Upper lobe of left lung (tissue), 6 donors: ENCODE measurements around the gene CTBP2. TPM values are rescaled to one million over a fixed set of nuclear protein-coding genes. Genes with fewer than 3 reads are reported as not detected.

Experiments used
- ATAC-seq, 2 donors: fragments of 200-7000 bp; cut with Tn5 transposase; one replicate each; pipeline ENCODE4 v1.9.1; 2022; ENCODE audit warnings: mild to moderate bottlenecking in 2 of 2, moderate library complexity in 2 of 2; ENCODE audit not compliant: low FRiP score in 2 of 2
- DNase-seq, 2 donors: peaks; one replicate each; pipeline ENCODE4 v3.0.0-alpha.2; 2019 to 2020
- H3K27ac ChIP-seq, 4 donors: fragments of 200-600 bp; sonication (generic); one replicate each; pipeline ENCODE4 v1.5.1; 2016 to 2019
- H3K27me3 ChIP-seq, 4 donors: fragments of 200-600 bp; sonication (generic); one replicate each; pipeline ENCODE4 v1.5.1; 2017 to 2019
- H3K36me3 ChIP-seq, 4 donors: fragments of 200-600 bp; sonication (generic); one replicate each; pipeline ENCODE4 v1.5.1; 2016 to 2019
- H3K4me1 ChIP-seq, 4 donors: fragments of 200-600 bp; sonication (generic); one replicate each; pipeline ENCODE4 v1.5.1; 2018 to 2019
- H3K4me3 ChIP-seq, 4 donors: fragments of 200-600 bp; sonication (generic); one replicate each; pipeline ENCODE4 v1.5.1; 2017 to 2019; ENCODE audit warnings: mild to moderate bottlenecking in 2 of 4, moderate library complexity in 1 of 4
- H3K9me3 ChIP-seq, 4 donors: fragments of 200-600 bp; sonication (generic); one replicate each; pipeline ENCODE4 v1.5.1; 2018 to 2019
- EP300 ChIP-seq, 4 donors: sonication (generic); formaldehyde crosslinking; IDR thresholded peaks; one replicate each; pipeline ENCODE4 v1.5.1; 2017; ENCODE audit warnings: antibody characterized with exemption in 4 of 4, control low read depth in 2 of 4
- POLR2A ChIP-seq, 4 donors: fragments of 450-650 bp; IDR thresholded peaks; one replicate each; pipeline ENCODE4 v1.5.1; 2016 to 2017; ENCODE audit warnings: antibody characterized with exemption in 4 of 4, mild to moderate bottlenecking in 2 of 4
- POLR2AphosphoS5 ChIP-seq, 2 donors: sonication (generic); formaldehyde crosslinking; IDR thresholded peaks; one replicate each; pipeline ENCODE4 v1.5.1; 2017; ENCODE audit warnings: antibody characterized with exemption in 2 of 2
- WGBS, 2 donors: methylation state at CpG; one replicate each; pipeline ENCODE4 v1.1.5; 2017 to 2018; 5-methylcytosine and 5-hydroxymethylcytosine counted together
- total RNA-seq, 6 donors: library from RNA; depleted of rRNA in 4 of 6; stranded (reverse); fragments of >200 nt in 4 of 6; gene quantifications; one replicate each; pipeline versions ENCODE4 v1.1.0 to v1.2.1, GENCODE V29; 2016 to 2021
- TF ChIP-seq, protein P1 (sequence below), 6 experiments: fragments of 450-650 bp in 4 of 6; fragments of 200-600 bp in 2 of 6; sonication (generic) in 2 of 6; IDR thresholded peaks; one replicate each; pipeline ENCODE4 v1.5.1; 2016 to 2019; ENCODE audit warnings: antibody characterized with exemption in 6 of 6
- donor health status: DM: no; HTN: no; CAD: no; lungs with moderate emphysema.
- donor health status: DM: no; HTN: yes; CAD: no; lungs with severe emphysema.

CTBP2 gene
- total RNA-seq, 6 donors from 2014 or later: 47.1 to 82.5 (median 59.7) TPM

DNA sequence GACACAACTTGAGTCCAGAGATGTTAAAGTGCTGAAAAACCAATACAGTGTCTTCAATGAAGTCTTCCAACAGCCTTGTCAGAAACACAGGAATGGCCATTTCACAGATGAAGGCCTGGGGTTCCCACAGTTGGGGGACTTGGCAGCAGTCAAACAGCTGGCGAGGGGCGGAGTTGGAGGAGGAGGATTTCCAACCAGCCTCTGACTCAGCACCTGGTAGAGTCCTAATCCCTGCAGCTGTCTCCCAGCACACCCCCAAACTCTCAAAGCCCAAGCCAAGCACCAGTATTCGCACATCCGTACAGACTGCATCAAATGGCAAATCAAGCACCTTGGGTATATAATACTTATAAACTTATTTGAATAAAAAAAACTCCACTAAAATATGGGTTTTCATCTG is 28.0 kb downstream of the CTBP2 start:
- Histone ChIP-seq H3K27me3 (no peaks in the 10 kb centered on the region), H3K4me1 (peaks cover 28 to 38% (median 29%) of the 10 kb centered on the region in 4 donors), H3K36me3 (peaks cover 3 to 48% (median 4%) of the 10 kb centered on the region in 4 donors), H3K9me3 (no peaks in the 10 kb centered on the region), H3K27ac (no peak overlapping the region), H3K4me3 (no peak overlapping the region)
- no peak for DNase-seq
- TF ChIP-seq POLR2AphosphoS5 (IDR thresholded peaks at IDR 0.05): no peak
- TF ChIP-seq, protein P1, sequence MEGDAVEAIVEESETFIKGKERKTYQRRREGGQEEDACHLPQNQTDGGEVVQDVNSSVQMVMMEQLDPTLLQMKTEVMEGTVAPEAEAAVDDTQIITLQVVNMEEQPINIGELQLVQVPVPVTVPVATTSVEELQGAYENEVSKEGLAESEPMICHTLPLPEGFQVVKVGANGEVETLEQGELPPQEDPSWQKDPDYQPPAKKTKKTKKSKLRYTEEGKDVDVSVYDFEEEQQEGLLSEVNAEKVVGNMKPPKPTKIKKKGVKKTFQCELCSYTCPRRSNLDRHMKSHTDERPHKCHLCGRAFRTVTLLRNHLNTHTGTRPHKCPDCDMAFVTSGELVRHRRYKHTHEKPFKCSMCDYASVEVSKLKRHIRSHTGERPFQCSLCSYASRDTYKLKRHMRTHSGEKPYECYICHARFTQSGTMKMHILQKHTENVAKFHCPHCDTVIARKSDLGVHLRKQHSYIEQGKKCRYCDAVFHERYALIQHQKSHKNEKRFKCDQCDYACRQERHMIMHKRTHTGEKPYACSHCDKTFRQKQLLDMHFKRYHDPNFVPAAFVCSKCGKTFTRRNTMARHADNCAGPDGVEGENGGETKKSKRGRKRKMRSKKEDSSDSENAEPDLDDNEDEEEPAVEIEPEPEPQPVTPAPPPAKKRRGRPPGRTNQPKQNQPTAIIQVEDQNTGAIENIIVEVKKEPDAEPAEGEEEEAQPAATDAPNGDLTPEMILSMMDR (IDR thresholded peaks at IDR 0.05): no peak
- TF ChIP-seq EP300 (IDR thresholded peaks at IDR 0.05): no peak
- no peak for TF ChIP-seq POLR2A (IDR thresholded peaks at IDR 0.05)
- 97 to 100% methylated on average over 4 of the region's 4 CpGs for WGBS, 2 donors
- no peak for ATAC-seq

GRCh38 chr10:125130916-125131315 is 29.4 kb downstream of the CTBP2 start:
- ATAC-seq (no peak), DNase-seq (no peak)
- TF ChIP-seq POLR2AphosphoS5 (IDR thresholded peaks at IDR 0.05) (no peak), EP300 (IDR thresholded peaks at IDR 0.05) (no peak), POLR2A (IDR thresholded peaks at IDR 0.05) (no peak)
- TF ChIP-seq, protein P1 (IDR thresholded peaks at IDR 0.05): no peak
- 93 to 99% methylated on average over 15 of the region's 15 CpGs for WGBS, 2 donors
- Histone ChIP-seq H3K36me3 (peaks cover 3 to 41% (median 4%) of the 10 kb centered on the region in 4 donors), H3K27me3 (no peaks in the 10 kb centered on the region), H3K4me3 (no peak overlapping the region), H3K4me1 (peaks cover 17 to 30% (median 24%) of the 10 kb centered on the region in 4 donors), H3K27ac (no peak overlapping the region), H3K9me3 (no peaks in the 10 kb centered on the region)

DNA sequence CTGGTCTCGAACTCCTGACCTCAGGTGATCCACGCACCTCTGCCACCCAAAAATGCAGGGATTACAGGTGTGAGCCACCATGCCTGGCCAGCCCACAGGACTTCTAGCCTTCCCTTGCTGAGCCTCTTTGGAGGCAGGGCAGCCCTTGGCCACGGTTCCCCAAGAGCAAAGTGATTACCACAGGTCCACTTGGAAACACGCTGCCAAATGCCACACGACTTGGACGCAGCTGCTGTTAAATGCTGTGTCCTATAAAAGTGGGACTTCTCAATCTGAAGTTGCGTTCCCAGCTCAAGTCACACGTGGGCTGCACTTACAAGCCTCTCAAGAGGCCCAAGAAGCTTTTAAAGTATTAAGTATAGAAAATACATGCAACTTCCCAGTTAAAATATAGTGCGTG is 30.1 kb downstream of the CTBP2 start:
- DNase-seq (no peak), ATAC-seq (no peak)
- H3K9me3 ChIP-seq: no peaks in the 10 kb centered on the region
- TF ChIP-seq POLR2AphosphoS5 (IDR thresholded peaks at IDR 0.05) (no peak), EP300 (IDR thresholded peaks at IDR 0.05) (no peak), POLR2A (IDR thresholded peaks at IDR 0.05) (no peak)
- TF ChIP-seq, protein P1 (IDR thresholded peaks at IDR 0.05): no peak
- H3K27ac ChIP-seq: no peak overlapping the region
- H3K4me1 ChIP-seq: peaks cover 19 to 30% (median 24%) of the 10 kb centered on the region in 4 donors
- WGBS, 2 donors: 69 to 73% methylated on average over 9 of the region's 9 CpGs
- no peak overlapping the region for H3K4me3 ChIP-seq
- peaks cover 3 to 37% (median 4%) of the 10 kb centered on the region in 4 donors for H3K36me3 ChIP-seq
- H3K27me3 ChIP-seq: no peaks in the 10 kb centered on the region

- Histone ChIP-seq H3K9me3 (no peaks in the 10 kb centered on the region), H3K4me3 (no peak overlapping the region), H3K27ac (no peak overlapping the region), H3K27me3 (no peaks in the 10 kb centered on the region), H3K36me3 (peaks cover 3 to 37% (median 4%) of the 10 kb centered on the region in 4 donors), H3K4me1 (peaks cover 20 to 36% (median 28%) of the 10 kb centered on the region in 4 donors)
- TF ChIP-seq POLR2AphosphoS5 (IDR thresholded peaks at IDR 0.05) (no peak), EP300 (IDR thresholded peaks at IDR 0.05) (no peak), POLR2A (IDR thresholded peaks at IDR 0.05) (no peak)
- TF ChIP-seq, protein P1 (IDR thresholded peaks at IDR 0.05): no peak
- ATAC-seq: no peak
- 62 to 78% methylated on average over 3 of the region's 3 CpGs for WGBS, 2 donors
- no peak for DNase-seq
Observed at GRCh38 chr10:125129076-125129458, 31.3 kb downstream of the CTBP2 start.

DNA sequence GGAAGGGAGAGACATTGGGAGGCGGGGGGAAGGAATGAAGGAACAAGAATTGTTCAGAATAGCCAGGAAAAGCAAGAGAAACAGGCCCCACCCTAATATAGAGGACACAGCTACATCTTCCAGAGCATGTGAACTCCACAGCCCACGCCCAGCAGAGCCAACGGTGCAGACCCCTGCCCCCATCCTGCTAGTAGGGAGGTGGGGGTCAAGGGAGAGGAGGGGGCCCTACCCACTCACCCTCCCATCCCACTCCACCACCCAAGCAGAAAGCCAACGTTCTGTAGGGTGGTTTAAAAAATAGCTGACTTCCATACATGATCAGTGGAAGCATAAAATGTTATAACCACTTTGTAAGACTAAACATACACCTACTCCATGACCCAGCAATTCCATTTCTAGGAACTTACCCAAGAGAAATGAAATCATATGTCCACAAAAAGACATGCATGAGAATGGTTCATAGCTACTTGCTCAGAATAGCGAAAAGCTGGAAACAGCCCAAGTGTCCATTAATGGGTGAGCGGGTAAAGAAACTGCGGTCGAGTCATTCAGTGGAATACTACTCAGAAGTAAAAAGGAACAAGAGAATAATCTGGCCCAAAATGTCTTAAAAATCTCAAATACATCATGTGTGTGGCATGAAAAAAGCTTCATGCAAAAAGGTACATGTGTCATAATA is 31.8 kb downstream of the CTBP2 start:
- TF ChIP-seq, protein P1 (IDR thresholded peaks at IDR 0.05): no peak
- no peak for TF ChIP-seq POLR2AphosphoS5 (IDR thresholded peaks at IDR 0.05)
- no peak for TF ChIP-seq POLR2A (IDR thresholded peaks at IDR 0.05)
- no peak for TF ChIP-seq EP300 (IDR thresholded peaks at IDR 0.05)
- H3K27ac ChIP-seq: no peak overlapping the region
- no peak for ATAC-seq
- no peaks in the 10 kb centered on the region for H3K9me3 ChIP-seq
- H3K4me1 ChIP-seq: peaks cover 25 to 42% (median 33%) of the 10 kb centered on the region in 4 donors
- no peaks in the 10 kb centered on the region for H3K27me3 ChIP-seq
- peaks cover 3 to 37% (median 4%) of the 10 kb centered on the region in 4 donors for H3K36me3 ChIP-seq
- no peak for DNase-seq
- 75 to 85% methylated on average over 8 of the region's 8 CpGs for whole genome bisulfite sequencing, 2 donors
- H3K4me3 ChIP-seq: no peak overlapping the region
